GM12891 (cell line): ENCODE measurements around the gene GTPBP2.
"Not testable (repeated sequence)": the region's sequence is repeated elsewhere in the genome, so short reads cannot be mapped to it uniquely, and the experiment has no call there.

Experiments
- PAX5 ChIP-seq: IDR thresholded peaks from 2 replicates; pipeline ENCODE4 v1.6.1; 2011; ENCODE audit warnings: low read length, moderate library complexity, mild to moderate bottlenecking; ENCODE audit not compliant: insufficient read depth, severe bottlenecking
- POLR2A ChIP-seq: IDR thresholded peaks from 2 replicates; pipeline ENCODE4 v1.6.1; 2011; ENCODE audit warnings: low read depth, low read length, control low read depth
- POLR2AphosphoS5 ChIP-seq: IDR thresholded peaks from 2 replicates; pipeline ENCODE4 v1.6.1; 2011; ENCODE audit warnings: low read depth, low read length, control low read depth

DNA sequence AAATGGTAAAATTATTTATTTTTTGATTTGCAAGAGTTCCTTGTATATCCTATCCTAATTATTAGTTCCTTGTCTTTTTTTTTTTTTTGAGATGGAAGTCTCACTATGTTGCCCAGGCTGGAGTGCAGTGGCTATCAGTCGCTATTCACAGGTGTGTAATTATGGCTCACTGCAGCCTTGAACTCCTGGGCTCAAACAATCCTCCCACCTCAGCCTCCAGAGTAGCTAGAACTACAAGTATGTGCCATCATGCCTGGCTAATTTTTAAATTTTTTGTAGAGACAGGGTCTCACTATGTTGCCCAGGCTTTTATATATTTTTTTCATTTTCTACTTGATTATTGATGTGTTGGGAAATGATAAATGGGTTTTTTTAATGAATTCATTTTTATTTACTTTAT lies 39.5 kb downstream of the GTPBP2 start:
- TF ChIP-seq POLR2AphosphoS5, PAX5, POLR2A: not testable (repeated sequence)
